ENCODE results near the gene TSHZ2. TPM values are rescaled to one million over a fixed set of nuclear protein-coding genes. Genes with fewer than 3 reads are reported as not detected.

The TSHZ2 gene
- total RNA-seq, 1 donor from 2014 or later: 1.6 TPM

- Histone ChIP-seq H3K27me3 (ENCODE audit: control insufficient read depth, insufficient read depth, low read length) (no peaks in the 10 kb centered on the region), H3K4me3 (ENCODE audit: low read depth, low read length) (no peak overlapping the region), H3K36me3 (ENCODE audit: control insufficient read depth, insufficient read depth, low read length) (no peaks in the 10 kb centered on the region)
- TF ChIP-seq, protein P1, sequence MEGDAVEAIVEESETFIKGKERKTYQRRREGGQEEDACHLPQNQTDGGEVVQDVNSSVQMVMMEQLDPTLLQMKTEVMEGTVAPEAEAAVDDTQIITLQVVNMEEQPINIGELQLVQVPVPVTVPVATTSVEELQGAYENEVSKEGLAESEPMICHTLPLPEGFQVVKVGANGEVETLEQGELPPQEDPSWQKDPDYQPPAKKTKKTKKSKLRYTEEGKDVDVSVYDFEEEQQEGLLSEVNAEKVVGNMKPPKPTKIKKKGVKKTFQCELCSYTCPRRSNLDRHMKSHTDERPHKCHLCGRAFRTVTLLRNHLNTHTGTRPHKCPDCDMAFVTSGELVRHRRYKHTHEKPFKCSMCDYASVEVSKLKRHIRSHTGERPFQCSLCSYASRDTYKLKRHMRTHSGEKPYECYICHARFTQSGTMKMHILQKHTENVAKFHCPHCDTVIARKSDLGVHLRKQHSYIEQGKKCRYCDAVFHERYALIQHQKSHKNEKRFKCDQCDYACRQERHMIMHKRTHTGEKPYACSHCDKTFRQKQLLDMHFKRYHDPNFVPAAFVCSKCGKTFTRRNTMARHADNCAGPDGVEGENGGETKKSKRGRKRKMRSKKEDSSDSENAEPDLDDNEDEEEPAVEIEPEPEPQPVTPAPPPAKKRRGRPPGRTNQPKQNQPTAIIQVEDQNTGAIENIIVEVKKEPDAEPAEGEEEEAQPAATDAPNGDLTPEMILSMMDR (IDR thresholded peaks at IDR 0.05; ENCODE audit: insufficient read depth, low read length, severe bottlenecking): no peak
- FAIRE-seq (no peak), DNase-seq (ENCODE audit: low read depth) (no peak)
Measured at GRCh38 chr20:53011640-53012039, 39.5 kb downstream of the TSHZ2 start.

DNA sequence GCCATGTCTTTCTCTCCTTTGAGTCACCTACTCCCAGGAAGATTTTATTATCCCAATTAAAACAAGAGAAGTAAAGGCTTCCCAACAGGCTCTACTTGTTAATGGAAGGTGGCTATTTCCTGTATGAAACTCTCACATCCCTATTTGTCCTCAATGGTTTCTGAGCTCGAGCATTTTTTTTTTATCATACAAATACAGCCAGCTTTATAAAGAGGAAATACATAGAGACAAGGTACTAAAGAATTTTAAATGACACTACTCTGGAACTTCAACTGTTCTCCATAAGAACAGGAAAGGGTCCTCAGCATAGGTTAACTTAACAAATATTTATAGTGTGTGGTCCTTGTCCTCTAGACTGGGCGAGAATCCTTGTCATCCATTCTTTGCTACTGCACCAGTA, 41.0 kb downstream of the TSHZ2 start:
- TF ChIP-seq, protein P1 (IDR thresholded peaks at IDR 0.05; ENCODE audit: insufficient read depth, low read length, severe bottlenecking): no peak
- H3K36me3 ChIP-seq (ENCODE audit: control insufficient read depth, insufficient read depth, low read length): no peaks in the 10 kb centered on the region
- no peak overlapping the region for H3K4me3 ChIP-seq (ENCODE audit: low read depth, low read length)
- no peaks in the 10 kb centered on the region for H3K27me3 ChIP-seq (ENCODE audit: control insufficient read depth, insufficient read depth, low read length)
- FAIRE-seq: no peak
- no peak for DNase-seq (ENCODE audit: low read depth)

- TF ChIP-seq, protein P1 (IDR thresholded peaks at IDR 0.05; ENCODE audit: insufficient read depth, low read length, severe bottlenecking): no peak
- H3K27me3 ChIP-seq (ENCODE audit: control insufficient read depth, insufficient read depth, low read length): no peaks in the 10 kb centered on the region
- DNase-seq (ENCODE audit: low read depth) (no peak), FAIRE-seq (no peak)
- H3K36me3 ChIP-seq (ENCODE audit: control insufficient read depth, insufficient read depth, low read length): no peaks in the 10 kb centered on the region
- no peak overlapping the region for H3K4me3 ChIP-seq (ENCODE audit: low read depth, low read length)
Measured at GRCh38 chr20:53013847-53014246, 41.7 kb downstream of the TSHZ2 start.

- Histone ChIP-seq H3K27me3 (ENCODE audit: control insufficient read depth, insufficient read depth, low read length) (no peaks in the 10 kb centered on the region), H3K4me3 (ENCODE audit: low read depth, low read length) (no peak overlapping the region), H3K36me3 (ENCODE audit: control insufficient read depth, insufficient read depth, low read length) (no peaks in the 10 kb centered on the region)
- FAIRE-seq (no peak), DNase-seq (ENCODE audit: low read depth) (no peak)
- TF ChIP-seq, protein P1 (IDR thresholded peaks at IDR 0.05; ENCODE audit: insufficient read depth, low read length, severe bottlenecking): no peak
Measured at GRCh38 chr20:53016071-53016470, 43.9 kb downstream of the TSHZ2 start.

- TF ChIP-seq, protein P1 (IDR thresholded peaks at IDR 0.05; ENCODE audit: insufficient read depth, low read length, severe bottlenecking): no peak
- no peak for DNase-seq (ENCODE audit: low read depth)
- FAIRE-seq: no peak
- Histone ChIP-seq H3K27me3 (ENCODE audit: control insufficient read depth, insufficient read depth, low read length) (no peaks in the 10 kb centered on the region), H3K36me3 (ENCODE audit: control insufficient read depth, insufficient read depth, low read length) (no peaks in the 10 kb centered on the region), H3K4me3 (ENCODE audit: low read depth, low read length) (no peak overlapping the region)
Measured at GRCh38 chr20:53016534-53017042, 44.4 kb downstream of the TSHZ2 start.

DNA sequence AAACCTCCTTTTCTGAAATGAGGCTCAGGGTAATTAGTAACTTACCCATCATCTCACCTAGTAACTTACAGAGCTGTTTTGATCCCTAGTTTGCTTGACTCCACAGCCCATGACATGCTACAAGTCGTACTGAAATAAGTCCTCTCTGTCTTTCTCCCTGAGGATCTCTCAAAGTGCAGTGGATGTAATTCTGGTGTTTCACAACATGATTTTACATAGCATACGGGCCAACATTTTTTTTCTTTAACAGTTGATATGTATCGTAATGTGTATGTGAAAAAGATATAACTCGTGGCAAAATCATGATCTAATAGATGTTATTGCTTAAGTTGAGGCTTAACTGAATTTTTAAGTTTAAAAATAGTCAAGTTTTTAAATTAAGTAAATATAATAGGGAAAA, 45.0 kb downstream of the TSHZ2 start:
- no peaks in the 10 kb centered on the region for H3K27me3 ChIP-seq (ENCODE audit: control insufficient read depth, insufficient read depth, low read length)
- no peak overlapping the region for H3K4me3 ChIP-seq (ENCODE audit: low read depth, low read length)
- TF ChIP-seq, protein P1 (IDR thresholded peaks at IDR 0.05; ENCODE audit: insufficient read depth, low read length, severe bottlenecking): no peak
- no peaks in the 10 kb centered on the region for H3K36me3 ChIP-seq (ENCODE audit: control insufficient read depth, insufficient read depth, low read length)
- DNase-seq (ENCODE audit: low read depth) (no peak), FAIRE-seq (no peak)
